ENCODE results near the gene GPATCH4. TPM values are rescaled to one million over a fixed set of nuclear protein-coding genes. Genes with fewer than 3 reads are reported as not detected.
"Not testable (repeated sequence)": the region's sequence is repeated elsewhere in the genome, so short reads cannot be mapped to it uniquely, and the experiment has no call there.

GPATCH4 gene
- total RNA-seq, 4 donors from 2014 or later, result 30.2 to 77.5 (median 35.5) TPM

DNA sequence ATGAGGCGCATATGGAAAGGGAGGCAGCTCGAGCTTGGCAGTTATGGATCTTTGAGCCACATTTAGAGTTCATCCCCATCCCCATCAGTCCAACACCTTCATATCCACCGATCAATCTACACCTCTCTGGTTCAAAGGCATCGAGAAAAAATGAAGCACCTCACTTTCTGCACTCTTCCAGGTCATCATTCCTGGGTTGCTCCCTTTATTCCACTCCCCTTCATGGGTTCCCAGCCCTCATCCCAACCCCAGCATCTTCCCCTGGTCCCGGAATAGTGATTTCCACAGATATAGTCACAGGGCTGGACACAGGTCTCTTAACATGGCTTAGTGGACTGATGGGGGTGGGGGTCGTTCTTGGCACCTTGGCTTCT lies 18.3 kb upstream of the GPATCH4 start:
- ATAC-seq (ENCODE audit: low FRiP score) (no peak), DNase-seq (ENCODE audit: low spot score) (no peak)
- TF ChIP-seq, protein P1, sequence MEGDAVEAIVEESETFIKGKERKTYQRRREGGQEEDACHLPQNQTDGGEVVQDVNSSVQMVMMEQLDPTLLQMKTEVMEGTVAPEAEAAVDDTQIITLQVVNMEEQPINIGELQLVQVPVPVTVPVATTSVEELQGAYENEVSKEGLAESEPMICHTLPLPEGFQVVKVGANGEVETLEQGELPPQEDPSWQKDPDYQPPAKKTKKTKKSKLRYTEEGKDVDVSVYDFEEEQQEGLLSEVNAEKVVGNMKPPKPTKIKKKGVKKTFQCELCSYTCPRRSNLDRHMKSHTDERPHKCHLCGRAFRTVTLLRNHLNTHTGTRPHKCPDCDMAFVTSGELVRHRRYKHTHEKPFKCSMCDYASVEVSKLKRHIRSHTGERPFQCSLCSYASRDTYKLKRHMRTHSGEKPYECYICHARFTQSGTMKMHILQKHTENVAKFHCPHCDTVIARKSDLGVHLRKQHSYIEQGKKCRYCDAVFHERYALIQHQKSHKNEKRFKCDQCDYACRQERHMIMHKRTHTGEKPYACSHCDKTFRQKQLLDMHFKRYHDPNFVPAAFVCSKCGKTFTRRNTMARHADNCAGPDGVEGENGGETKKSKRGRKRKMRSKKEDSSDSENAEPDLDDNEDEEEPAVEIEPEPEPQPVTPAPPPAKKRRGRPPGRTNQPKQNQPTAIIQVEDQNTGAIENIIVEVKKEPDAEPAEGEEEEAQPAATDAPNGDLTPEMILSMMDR (IDR thresholded peaks at IDR 0.05), result no peak

DNA sequence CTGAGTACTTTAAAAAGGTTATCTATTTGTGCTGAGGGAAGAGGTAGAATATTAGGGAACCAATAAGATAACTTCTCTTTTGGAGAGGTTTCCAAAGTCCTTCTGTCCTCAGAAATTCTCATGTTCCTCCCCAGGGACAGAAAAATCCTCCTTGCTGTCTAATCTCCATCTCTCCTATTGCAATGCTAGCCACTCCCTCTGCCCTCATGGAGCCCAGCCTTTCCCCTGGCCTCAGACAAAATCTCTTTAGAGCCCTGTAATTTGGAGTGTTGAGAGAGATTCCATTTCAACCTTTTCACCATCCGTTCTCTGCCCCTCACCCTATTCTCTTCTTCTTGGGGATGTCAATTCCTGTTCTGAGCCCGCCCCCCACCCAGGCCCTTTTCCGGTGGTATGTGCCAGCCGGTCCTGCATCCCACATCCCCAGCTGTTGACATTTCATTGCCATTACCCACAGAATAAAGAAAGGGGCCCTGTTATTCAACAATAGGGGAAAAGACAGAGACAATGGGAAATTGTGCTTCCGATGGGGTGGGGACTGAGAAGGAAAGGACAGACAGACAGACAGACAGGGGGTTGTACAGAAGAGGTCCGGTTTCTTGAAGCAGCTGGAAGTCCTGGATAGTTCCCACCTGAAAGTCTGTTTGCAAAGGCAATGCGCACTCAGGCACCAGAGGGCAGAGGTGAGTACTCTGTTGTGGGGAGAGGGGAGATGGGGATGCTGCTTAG lies 17.7 kb upstream of the GPATCH4 start, which contains the start of gene HAPLN2:
TSS of gene HAPLN2 (plus strand) at position 563 of the 729 bp plus-strand sequence. CDS start 4,076 bp downstream, outside the sequence.
- TF ChIP-seq, protein P1 (IDR thresholded peaks at IDR 0.05), result no peak
- DNase-seq (ENCODE audit: low spot score) (no peak), ATAC-seq (ENCODE audit: low FRiP score) (no peak)

DNA sequence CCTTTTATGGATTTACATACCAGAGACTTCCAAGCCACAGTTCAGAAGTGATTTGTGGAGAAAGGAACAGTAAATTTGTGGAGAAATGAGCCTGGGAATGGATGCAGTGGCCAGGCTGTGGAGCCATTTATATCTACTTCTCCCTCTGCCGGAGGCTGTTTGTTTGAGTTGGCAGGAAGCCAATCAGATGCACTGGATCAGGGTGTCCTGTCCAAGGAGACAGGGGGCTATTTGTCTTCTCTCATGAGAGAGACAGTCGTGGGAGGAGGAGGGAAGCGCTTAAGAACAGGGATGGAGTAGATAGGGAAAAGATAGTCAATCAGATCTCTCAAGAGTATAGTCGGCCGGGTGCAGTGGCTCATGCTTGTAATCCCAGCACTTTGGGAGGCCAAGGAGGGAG lies 15.2 kb upstream of the GPATCH4 start:
- TF ChIP-seq, protein P1 (IDR thresholded peaks at IDR 0.05), result no peak
- DNase-seq (ENCODE audit: low spot score), result no peak
- ATAC-seq (ENCODE audit: low FRiP score), result no peak

DNA sequence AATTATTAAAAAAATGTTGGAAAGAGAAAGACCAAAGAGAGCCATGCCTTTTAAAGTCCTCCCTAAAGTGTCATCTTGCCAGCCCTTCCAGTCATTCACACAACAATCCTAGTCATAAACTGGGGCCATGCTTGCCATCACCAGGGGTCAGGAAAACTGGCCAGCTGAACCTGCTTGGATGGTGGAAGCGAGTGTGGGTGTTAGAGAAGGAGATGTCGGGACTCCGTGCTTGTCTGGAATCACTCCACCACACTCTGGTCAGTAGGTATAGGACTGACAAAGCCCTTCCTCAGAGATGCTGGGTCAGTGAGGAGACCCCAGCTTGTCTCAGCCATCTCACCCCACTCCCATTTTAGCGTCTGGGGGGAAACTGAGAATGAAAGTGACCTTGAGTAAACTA lies 14.7 kb upstream of the GPATCH4 start:
- DNase-seq (ENCODE audit: low spot score) (no peak), ATAC-seq (ENCODE audit: low FRiP score) (no peak)
- TF ChIP-seq, protein P1 (IDR thresholded peaks at IDR 0.05), result no peak

DNA sequence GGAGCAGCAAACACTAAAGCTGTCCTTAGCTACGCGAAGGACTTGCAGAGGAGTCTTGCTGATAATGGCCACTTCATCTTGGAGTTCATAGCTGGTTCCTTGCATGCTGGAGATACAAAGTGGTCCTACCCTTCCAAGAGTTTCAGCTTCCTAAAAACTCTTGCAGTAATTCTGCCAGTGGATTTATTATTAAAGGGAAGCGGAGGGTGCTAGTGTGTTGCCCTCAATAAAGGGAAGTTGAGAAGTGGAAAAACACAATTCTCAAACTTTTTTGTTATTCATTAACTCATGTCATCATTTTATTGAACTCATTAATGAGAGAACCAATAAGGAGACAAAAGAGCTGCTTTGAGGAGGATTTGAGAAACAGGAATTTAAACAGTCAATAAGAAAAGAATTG lies 11.4 kb upstream of the GPATCH4 start:
- TF ChIP-seq, protein P1 (IDR thresholded peaks at IDR 0.05), result no peak
- no peak for ATAC-seq (ENCODE audit: low FRiP score)
- DNase-seq (ENCODE audit: low spot score), result no peak

DNA sequence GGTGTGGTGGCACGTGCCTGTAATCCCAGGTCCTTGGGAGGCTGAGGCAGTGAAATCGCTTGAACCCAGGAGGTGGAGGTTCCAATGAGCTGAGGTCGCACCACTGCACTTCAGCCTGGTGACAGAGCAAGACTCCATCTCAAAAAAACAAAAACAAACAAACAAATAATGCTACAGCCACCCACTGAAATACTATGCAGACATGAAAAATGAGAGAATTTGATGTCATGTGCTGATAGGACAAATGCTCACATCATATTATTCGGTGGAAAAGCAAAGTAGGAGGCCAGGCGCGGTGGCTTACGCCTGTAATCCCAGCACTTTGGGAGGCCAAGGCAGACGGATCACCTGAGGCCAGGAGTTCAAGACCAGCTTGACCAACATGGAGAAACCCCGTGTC lies 8.8 kb upstream of the GPATCH4 start:
- DNase-seq (ENCODE audit: low spot score); ATAC-seq (ENCODE audit: low FRiP score): not testable (repeated sequence)

DNA sequence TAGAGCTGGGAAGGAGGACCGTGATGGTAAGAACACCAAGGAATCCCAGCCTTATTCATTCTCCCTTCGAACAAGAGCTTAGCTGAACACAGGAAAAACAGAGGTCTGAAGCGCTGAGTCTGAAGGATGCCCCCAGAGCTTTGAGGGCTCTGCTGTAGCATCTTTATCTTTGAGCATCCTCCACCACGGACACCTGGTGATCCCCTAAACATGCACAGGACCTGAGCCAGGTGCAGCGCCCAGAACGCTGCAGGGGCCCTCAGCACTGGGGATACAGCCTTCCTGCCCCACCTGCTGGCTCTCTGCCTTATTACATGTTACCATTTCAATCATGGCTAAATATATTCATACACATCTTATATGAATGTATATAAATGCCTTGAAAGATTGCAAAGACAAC lies 7.7 kb upstream of the GPATCH4 start:
- no peak for DNase-seq (ENCODE audit: low spot score)
- ATAC-seq (ENCODE audit: low FRiP score), result no peak
- TF ChIP-seq, protein P1 (IDR thresholded peaks at IDR 0.05), result no peak

Data from omental fat pad (tissue), 4 donors.